ENCODE data around the gene TMEFF2.
"Not testable (repeated sequence)": the region's sequence is repeated elsewhere in the genome, so short reads cannot be mapped to it uniquely, and the experiment has no call there.

The TMEFF2 gene

DNA sequence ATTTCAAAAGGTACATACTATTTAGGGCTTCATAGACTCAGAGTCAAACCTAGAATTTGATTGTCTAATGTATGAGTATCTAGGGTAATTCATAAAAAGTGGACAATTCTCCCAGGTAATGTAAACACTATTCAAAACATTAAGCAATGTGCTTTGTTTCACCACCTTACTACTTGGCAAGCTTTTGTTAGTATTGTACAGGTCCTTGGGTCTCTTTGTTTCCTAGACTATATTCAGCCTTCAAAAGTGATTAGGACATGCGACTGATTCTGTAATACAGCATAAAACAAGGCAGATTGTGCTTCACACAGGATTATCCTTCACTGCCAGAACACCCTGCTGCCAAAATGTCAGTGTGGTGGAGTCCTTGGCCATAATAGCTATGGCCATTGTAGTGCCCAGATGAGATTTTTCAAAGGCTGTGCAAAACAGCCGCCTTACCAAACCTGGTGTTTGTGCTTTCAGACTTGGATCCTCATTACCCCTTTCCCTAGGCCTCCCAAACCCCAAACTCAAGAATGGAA is 257.8 kb downstream of the TMEFF2 start:
- no peaks in the 10 kb centered on the region for H3K4me1 Mint-ChIP-seq (ENCODE audit: low read depth)
- no peak overlapping the region for H3K4me3 Mint-ChIP-seq
- intact Hi-C loops (cut with micrococcal nuclease), result no loop called here
- no peaks in the 10 kb centered on the region for H3K9me3 Mint-ChIP-seq
- no peaks in the 10 kb centered on the region for H3K27me3 Mint-ChIP-seq
- no peak overlapping the region for H3K27ac Mint-ChIP-seq
- H3K36me3 Mint-ChIP-seq (ENCODE audit: low read depth), result no peaks in the 10 kb centered on the region

- no peaks in the 10 kb centered on the region for H3K27me3 Mint-ChIP-seq
Observed at GRCh38 chr2:191935247-191935646, 259.5 kb downstream of the TMEFF2 start.

GRCh38 chr2:191933307-191934105 is 261.2 kb downstream of the TMEFF2 start:
- Mint-ChIP-seq H3K27ac (no peak overlapping the region), H3K27me3 (no peaks in the 10 kb centered on the region), H3K9me3 (no peaks in the 10 kb centered on the region), H3K36me3 (ENCODE audit: low read depth) (no peaks in the 10 kb centered on the region), H3K4me3 (no peak overlapping the region), H3K4me1 (ENCODE audit: low read depth) (no peaks in the 10 kb centered on the region)
- intact Hi-C loops (cut with micrococcal nuclease), result no loop called here

More at GRCh38 chr2:191935247-191935646, 259.5 kb downstream of the TMEFF2 start:
- H3K36me3 Mint-ChIP-seq (ENCODE audit: low read depth), result no peaks in the 10 kb centered on the region
- intact Hi-C loops (cut with micrococcal nuclease), result no loop called here
- H3K9me3 Mint-ChIP-seq, result no peaks in the 10 kb centered on the region
- no peak overlapping the region for H3K27ac Mint-ChIP-seq
- no peak overlapping the region for H3K4me3 Mint-ChIP-seq
- H3K4me1 Mint-ChIP-seq (ENCODE audit: low read depth), result no peaks in the 10 kb centered on the region

DNA sequence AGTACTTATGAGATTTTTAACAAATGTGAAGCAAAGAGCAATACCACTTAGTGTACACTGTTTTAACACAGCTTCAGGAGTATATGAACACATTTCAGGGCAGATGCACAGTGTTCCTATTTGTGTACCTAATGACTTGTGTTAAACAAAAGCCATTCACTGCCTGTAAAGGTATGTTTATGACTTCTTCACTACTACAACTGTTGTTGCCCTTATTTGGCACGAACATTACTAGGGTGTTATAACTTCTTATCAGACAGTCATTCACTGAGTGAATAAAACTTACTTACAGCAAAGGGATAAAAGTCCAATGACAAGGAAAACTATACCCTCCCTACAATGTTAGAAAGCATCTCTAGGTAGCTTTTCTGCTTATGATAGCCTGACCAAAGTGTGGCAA is 262.4 kb downstream of the TMEFF2 start:
- Mint-ChIP-seq H3K27ac (no peak overlapping the region), H3K4me3 (no peak overlapping the region), H3K4me1 (ENCODE audit: low read depth) (no peaks in the 10 kb centered on the region), H3K9me3 (no peaks in the 10 kb centered on the region), H3K27me3 (no peaks in the 10 kb centered on the region), H3K36me3 (ENCODE audit: low read depth) (no peaks in the 10 kb centered on the region)
- intact Hi-C loops (cut with micrococcal nuclease), result no loop called here

DNA sequence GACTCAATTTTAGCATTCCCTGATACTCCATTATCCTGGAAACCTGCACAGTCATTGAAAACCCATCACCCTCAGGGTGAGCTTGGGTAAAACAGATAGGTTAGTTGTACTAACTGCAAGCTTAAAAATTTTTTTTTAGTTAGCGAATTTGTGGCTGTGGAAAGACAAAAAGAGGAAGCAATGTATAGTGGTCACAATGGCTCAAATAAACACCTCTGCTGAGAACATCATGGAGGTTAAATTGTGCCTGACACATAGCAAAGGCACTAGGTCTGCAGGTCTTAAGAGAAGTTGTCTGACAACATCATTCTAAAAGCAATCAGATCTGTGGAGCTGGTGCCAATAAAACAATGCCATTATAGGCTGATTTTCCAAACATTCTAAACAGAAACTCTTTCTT is 263.4 kb downstream of the TMEFF2 start:
- intact Hi-C loops (cut with micrococcal nuclease), result no loop called here
- no peak overlapping the region for H3K27ac Mint-ChIP-seq
- no peaks in the 10 kb centered on the region for H3K9me3 Mint-ChIP-seq
- H3K4me3 Mint-ChIP-seq, result no peak overlapping the region
- no peaks in the 10 kb centered on the region for H3K4me1 Mint-ChIP-seq (ENCODE audit: low read depth)
- H3K36me3 Mint-ChIP-seq (ENCODE audit: low read depth), result no peaks in the 10 kb centered on the region
- H3K27me3 Mint-ChIP-seq, result no peaks in the 10 kb centered on the region

DNA sequence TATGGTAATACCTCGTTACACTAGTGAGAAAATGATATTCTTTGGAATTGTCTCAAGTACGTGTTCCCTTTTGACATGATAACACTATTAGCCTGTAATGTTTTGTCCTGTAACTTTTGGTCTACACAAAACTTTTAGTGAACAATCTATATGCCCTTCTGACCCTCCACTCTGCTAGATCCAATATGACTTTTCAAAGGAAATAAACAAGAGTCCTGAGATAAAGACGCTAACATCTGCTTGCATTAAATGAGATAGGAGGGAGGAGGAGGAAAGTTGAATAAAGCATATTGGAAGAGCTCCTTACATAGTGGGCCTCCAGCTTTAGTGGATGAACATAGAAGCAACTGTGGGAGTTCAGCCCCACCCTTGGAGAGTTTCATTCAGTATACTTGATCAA is 264.5 kb downstream of the TMEFF2 start:
- H3K36me3 Mint-ChIP-seq (ENCODE audit: low read depth), result no peaks in the 10 kb centered on the region
- intact Hi-C loops (cut with micrococcal nuclease), result no loop called here
- H3K4me1 Mint-ChIP-seq (ENCODE audit: low read depth), result no peaks in the 10 kb centered on the region
- no peak overlapping the region for H3K4me3 Mint-ChIP-seq
- H3K9me3 Mint-ChIP-seq, result no peaks in the 10 kb centered on the region
- no peaks in the 10 kb centered on the region for H3K27me3 Mint-ChIP-seq
- no peak overlapping the region for H3K27ac Mint-ChIP-seq

DNA sequence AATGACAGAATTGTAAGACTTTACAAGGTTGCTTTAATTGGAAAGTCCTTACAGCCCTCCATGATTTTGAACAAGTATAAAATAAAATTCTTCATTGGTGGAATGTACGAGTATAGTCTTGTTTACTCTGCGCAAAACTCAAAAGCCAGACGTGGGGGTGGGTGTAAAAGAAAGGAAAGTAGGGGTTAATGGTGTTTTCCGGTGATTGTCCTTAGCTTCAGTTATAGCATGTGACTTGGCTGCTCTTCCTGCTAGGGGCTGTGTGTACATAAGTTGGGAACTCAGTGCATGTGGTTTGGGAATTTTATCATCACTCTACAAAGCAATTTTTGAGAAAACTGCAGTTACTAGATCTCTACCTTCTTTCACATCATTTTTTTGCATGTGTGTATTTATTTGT is 265.4 kb downstream of the TMEFF2 start:
- no peaks in the 10 kb centered on the region for H3K27me3 Mint-ChIP-seq
- H3K27ac Mint-ChIP-seq, result no peak overlapping the region
- intact Hi-C loops (cut with micrococcal nuclease), result no loop called here
- H3K4me3 Mint-ChIP-seq, result no peak overlapping the region
- H3K36me3 Mint-ChIP-seq (ENCODE audit: low read depth), result no peaks in the 10 kb centered on the region
- H3K9me3 Mint-ChIP-seq, result no peaks in the 10 kb centered on the region
- no peaks in the 10 kb centered on the region for H3K4me1 Mint-ChIP-seq (ENCODE audit: low read depth)

DNA sequence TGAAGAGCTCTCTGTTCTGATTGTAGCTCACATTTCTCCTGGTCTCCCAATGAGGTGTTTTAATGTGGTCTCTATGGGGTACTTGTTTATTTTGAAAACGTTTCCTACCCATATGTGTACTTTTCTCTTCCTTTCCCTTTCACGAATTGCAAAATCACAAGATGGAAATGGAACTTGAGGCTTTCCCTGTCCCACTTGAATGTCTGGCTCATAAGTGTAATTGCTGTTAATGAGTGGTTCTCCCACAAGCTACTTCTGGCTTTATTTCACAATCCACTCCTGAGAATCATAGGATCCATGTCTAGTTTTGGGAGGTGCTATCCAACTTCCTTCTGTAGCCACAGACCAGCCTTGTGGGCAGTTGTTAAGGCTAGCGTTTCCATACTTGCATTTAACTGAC is 266.7 kb downstream of the TMEFF2 start:
- Mint-ChIP-seq H3K36me3 (ENCODE audit: low read depth) (no peaks in the 10 kb centered on the region), H3K9me3 (peaks cover under 1% of the 10 kb centered on the region), H3K27ac (no peak overlapping the region), H3K4me3 (no peak overlapping the region), H3K27me3 (no peaks in the 10 kb centered on the region), H3K4me1 (ENCODE audit: low read depth) (no peaks in the 10 kb centered on the region)
- intact Hi-C loops (cut with micrococcal nuclease), result no loop called here

DNA sequence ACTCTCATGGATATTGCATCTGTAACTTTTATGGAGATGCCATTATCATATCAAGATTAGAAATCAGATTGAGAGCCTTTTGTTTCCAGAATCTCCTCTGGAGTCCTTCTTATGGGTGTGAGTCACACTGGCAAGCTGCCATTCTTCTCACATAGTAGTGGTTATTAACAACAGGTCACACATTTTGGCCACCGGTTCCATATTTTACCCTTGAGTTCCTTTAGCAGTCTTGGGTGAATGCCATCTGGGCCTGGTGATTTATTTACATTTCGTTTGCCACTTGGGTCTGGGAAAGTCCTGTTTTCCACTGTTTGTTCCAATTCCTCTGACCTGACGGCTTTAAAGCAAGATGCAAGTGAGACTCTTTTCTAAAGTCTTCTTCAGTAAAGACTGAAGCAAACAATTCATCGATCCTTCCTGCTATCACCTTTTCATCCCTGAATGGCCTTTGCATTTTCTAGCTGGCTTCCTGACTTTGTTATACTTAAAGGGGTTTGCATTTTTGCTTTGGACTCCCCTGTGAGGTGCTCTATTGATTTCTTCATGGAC is 267.3 kb downstream of the TMEFF2 start:
- no peak overlapping the region for H3K27ac Mint-ChIP-seq
- no peaks in the 10 kb centered on the region for H3K36me3 Mint-ChIP-seq (ENCODE audit: low read depth)
- H3K27me3 Mint-ChIP-seq, result no peaks in the 10 kb centered on the region
- H3K4me1 Mint-ChIP-seq (ENCODE audit: low read depth), result no peaks in the 10 kb centered on the region
- intact Hi-C loops (cut with micrococcal nuclease), result no loop called here
- no peak overlapping the region for H3K4me3 Mint-ChIP-seq
- H3K9me3 Mint-ChIP-seq, result peaks cover 7% of the 10 kb centered on the region

DNA sequence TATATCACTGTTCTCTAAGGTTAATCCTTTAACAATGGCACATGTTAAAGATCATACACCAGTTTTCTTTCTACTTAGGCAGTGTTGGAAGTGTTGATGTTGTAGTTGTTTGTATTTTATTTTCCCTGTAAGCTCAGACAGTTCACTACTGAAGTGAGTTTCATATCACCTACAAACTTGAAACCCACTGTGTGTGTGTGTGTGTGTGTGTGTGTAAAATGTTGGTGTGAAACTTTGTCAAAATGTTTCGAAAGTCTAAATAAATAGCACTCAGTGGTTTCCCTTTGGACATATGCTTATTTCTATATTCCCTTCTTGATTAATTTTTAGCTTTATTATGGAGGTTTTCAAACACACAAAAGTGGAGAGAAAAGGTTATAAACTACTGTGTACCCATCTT is 268.1 kb downstream of the TMEFF2 start:
- no peak overlapping the region for H3K27ac Mint-ChIP-seq
- no peaks in the 10 kb centered on the region for H3K36me3 Mint-ChIP-seq (ENCODE audit: low read depth)
- H3K4me3 Mint-ChIP-seq, result no peak overlapping the region
- intact Hi-C loops (cut with micrococcal nuclease), result no loop called here
- H3K9me3 Mint-ChIP-seq, result peaks cover 9% of the 10 kb centered on the region
- H3K27me3 Mint-ChIP-seq, result no peaks in the 10 kb centered on the region
- no peaks in the 10 kb centered on the region for H3K4me1 Mint-ChIP-seq (ENCODE audit: low read depth)

- no peaks in the 10 kb centered on the region for H3K27me3 Mint-ChIP-seq
- no peak overlapping the region for H3K27ac Mint-ChIP-seq
- H3K4me1 Mint-ChIP-seq (ENCODE audit: low read depth), result no peaks in the 10 kb centered on the region
- peaks cover 9% of the 10 kb centered on the region for H3K9me3 Mint-ChIP-seq
- no peak overlapping the region for H3K4me3 Mint-ChIP-seq
- intact Hi-C loops (cut with micrococcal nuclease), result no loop called here
- no peaks in the 10 kb centered on the region for H3K36me3 Mint-ChIP-seq (ENCODE audit: low read depth)
Observed at GRCh38 chr2:191923652-191923997, 271.1 kb downstream of the TMEFF2 start.

- Mint-ChIP-seq H3K4me1 (ENCODE audit: low read depth) (no peaks in the 10 kb centered on the region), H3K9me3 (peaks cover 9% of the 10 kb centered on the region), H3K4me3 (no peak overlapping the region), H3K36me3 (ENCODE audit: low read depth) (no peaks in the 10 kb centered on the region), H3K27ac (no peak overlapping the region), H3K27me3 (no peaks in the 10 kb centered on the region)
- intact Hi-C loops (cut with micrococcal nuclease), result no loop called here
Observed at GRCh38 chr2:191922736-191923651, 271.7 kb downstream of the TMEFF2 start.

GRCh38 chr2:191921650-191922049 is 273.1 kb downstream of the TMEFF2 start:
- H3K4me1 Mint-ChIP-seq (ENCODE audit: low read depth); H3K4me3 Mint-ChIP-seq; H3K36me3 Mint-ChIP-seq (ENCODE audit: low read depth); H3K9me3 Mint-ChIP-seq; H3K27me3 Mint-ChIP-seq; intact Hi-C loops (cut with micrococcal nuclease); H3K27ac Mint-ChIP-seq: not testable (repeated sequence)

DNA sequence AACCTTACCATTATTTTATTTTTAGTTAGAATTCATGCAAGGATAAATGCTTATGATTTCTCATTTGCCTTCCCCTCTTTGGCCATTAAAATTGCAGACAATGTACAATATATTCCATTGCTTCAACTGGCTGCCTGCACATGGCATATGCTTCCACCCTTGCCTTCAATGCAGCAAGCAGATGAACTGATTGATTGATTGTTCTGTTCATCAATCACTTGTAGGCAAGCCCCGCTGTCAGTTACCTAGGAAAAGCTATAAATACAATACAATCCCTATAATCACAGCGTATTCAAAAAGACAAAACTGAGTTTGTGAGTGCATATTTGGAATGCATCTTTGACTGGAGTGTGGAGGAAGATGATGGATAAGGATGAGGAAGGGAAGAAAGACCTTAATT is 274.2 kb downstream of the TMEFF2 start:
- no peak overlapping the region for H3K4me3 Mint-ChIP-seq
- H3K27ac Mint-ChIP-seq, result no peak overlapping the region
- H3K36me3 Mint-ChIP-seq (ENCODE audit: low read depth), result no peaks in the 10 kb centered on the region
- peaks cover 9% of the 10 kb centered on the region for H3K9me3 Mint-ChIP-seq
- H3K4me1 Mint-ChIP-seq (ENCODE audit: low read depth), result no peaks in the 10 kb centered on the region
- intact Hi-C loops (cut with micrococcal nuclease), result no loop called here
- H3K27me3 Mint-ChIP-seq, result no peaks in the 10 kb centered on the region

Measured in dendritic cell treated with granulocyte-macrophage colony-stimulating factor and Interleukin-4, amounts not matched to agents 40 ng/mL and 50 ng/mL, for 4 days (primary cell).